Measurements from ENCODE around the gene IFT22. TPM values are rescaled to one million over a fixed set of nuclear protein-coding genes. Genes with fewer than 3 reads are reported as not detected.
"Not testable (repeated sequence)": the region's sequence is repeated elsewhere in the genome, so short reads cannot be mapped to it uniquely, and the experiment has no call there.

Gene IFT22
- total and polyA plus RNA-seq, 2 of the 4 experiments (the other 2 are of a cell fraction), result 29.3 to 34.1 TPM

GRCh38 chr7:101293069-101294021 is 28.3 kb downstream of the IFT22 start:
- H3K27me3 ChIP-seq (ENCODE audit: control insufficient read depth, insufficient read depth, low read length), result peaks cover 55% of the 10 kb centered on the region

GRCh38 chr7:101292566-101292965 is 29.0 kb downstream of the IFT22 start:
- WGBS, 2 experiments (ENCODE audit: extremely low coverage in 2 of 2, insufficient read length in 1 of 2), result no CpG with 5 or more reads among the region's 5 CpGs
- H2BK20ac ChIP-seq (ENCODE audit: low read depth, low read length); POLR2A ChIA-PET (ENCODE audit: unreplicated experiment); H3K4me1 ChIP-seq (ENCODE audit: control insufficient read depth, insufficient read depth, low read length); H3K9ac ChIP-seq (ENCODE audit: low read depth, low read length); H3K4me2 ChIP-seq (ENCODE audit: low read depth, low read length); dilution Hi-C loops (cut with HindIII; ENCODE audit: low sequenced_read_pairs, unreplicated experiment); H4K91ac ChIP-seq (ENCODE audit: insufficient read depth, low read depth, low read length); H3K4ac ChIP-seq (ENCODE audit: low read depth, low read length); intact Hi-C loops (cut with micrococcal nuclease); H3K9me1 ChIP-seq (ENCODE audit: insufficient read depth, low read length); H2BK5ac ChIP-seq (ENCODE audit: low read depth, low read length, poor library complexity, severe bottlenecking); DNase-seq; BruUV-seq (replicated peaks); H3K79me1 ChIP-seq (ENCODE audit: low read depth in 1 of 2, low read length in 2 of 2); H3K36me3 ChIP-seq (ENCODE audit: control insufficient read depth, insufficient read depth, low read length); H3K14ac ChIP-seq (replicated peaks; ENCODE audit: low read depth, low read length); H3K56ac ChIP-seq (ENCODE audit: extremely low read depth, insufficient read depth, low read length); H3K9me3 ChIP-seq (ENCODE audit: control insufficient read depth, insufficient read depth, low read length); H4K8ac ChIP-seq (ENCODE audit: low read depth in 2 of 2, low read length in 2 of 2); H3K23ac ChIP-seq (ENCODE audit: low read depth, low read length); H2AK5ac ChIP-seq (ENCODE audit: low read depth, low read length); H2BK15ac ChIP-seq (ENCODE audit: low read depth, low read length); H4K20me1 ChIP-seq (ENCODE audit: insufficient read depth, low read length); H3K27ac ChIP-seq (ENCODE audit: insufficient read depth, low read length); ATAC-seq (ENCODE audit: low read depth); H2BK120ac ChIP-seq (ENCODE audit: low read depth, low read length); H3K4me3 ChIP-seq (ENCODE audit: insufficient read depth, low read depth, low read length); H3K18ac ChIP-seq (ENCODE audit: low read depth, low read length); H2AK9ac ChIP-seq (replicated peaks; ENCODE audit: low read depth, low read length, poor library complexity); H2AFZ ChIP-seq (replicated peaks; ENCODE audit: low read length, poor library complexity); H4K5ac ChIP-seq (ENCODE audit: low read depth, low read length): not testable (repeated sequence)
- H3K27me3 ChIP-seq (ENCODE audit: control insufficient read depth, insufficient read depth, low read length), result peaks cover 56% of the 10 kb centered on the region
- CTCF ChIA-PET, result interaction anchor here (0.6 to 2.6 kb wide), 3 partner anchors 10 to 149 kb away, joined by 3 to 7 read pairs (median 4); no protein-coding TSS in a partner anchor
- in situ Hi-C loops (cut with MboI; ENCODE audit: low sequenced_read_pairs), result loop anchor here (25.0 kb wide), 1 partner anchor 1305 kb away; the partner anchor contains the start of gene AZGP1

More at GRCh38 chr7:101293069-101294021, 28.3 kb downstream of the IFT22 start:
- H3K4me2 ChIP-seq (ENCODE audit: low read depth, low read length); H3K79me1 ChIP-seq (ENCODE audit: low read depth in 1 of 2, low read length in 2 of 2); dilution Hi-C loops (cut with HindIII; ENCODE audit: low sequenced_read_pairs, unreplicated experiment); H3K4me1 ChIP-seq (ENCODE audit: control insufficient read depth, insufficient read depth, low read length); ATAC-seq (ENCODE audit: low read depth); H3K18ac ChIP-seq (ENCODE audit: low read depth, low read length); POLR2A ChIA-PET (ENCODE audit: unreplicated experiment); H4K91ac ChIP-seq (ENCODE audit: insufficient read depth, low read depth, low read length); DNase-seq; H3K27ac ChIP-seq (ENCODE audit: insufficient read depth, low read length); H3K9me1 ChIP-seq (ENCODE audit: insufficient read depth, low read length); H2BK120ac ChIP-seq (ENCODE audit: low read depth, low read length); H2BK20ac ChIP-seq (ENCODE audit: low read depth, low read length); H2AK5ac ChIP-seq (ENCODE audit: low read depth, low read length); H3K56ac ChIP-seq (ENCODE audit: extremely low read depth, insufficient read depth, low read length); H3K4me3 ChIP-seq (ENCODE audit: insufficient read depth, low read depth, low read length); H2AK9ac ChIP-seq (replicated peaks; ENCODE audit: low read depth, low read length, poor library complexity); H2BK15ac ChIP-seq (ENCODE audit: low read depth, low read length); H3K9me3 ChIP-seq (ENCODE audit: control insufficient read depth, insufficient read depth, low read length); H3K23ac ChIP-seq (ENCODE audit: low read depth, low read length); H3K36me3 ChIP-seq (ENCODE audit: control insufficient read depth, insufficient read depth, low read length); H3K14ac ChIP-seq (replicated peaks; ENCODE audit: low read depth, low read length); H3K4ac ChIP-seq (ENCODE audit: low read depth, low read length); H2AFZ ChIP-seq (replicated peaks; ENCODE audit: low read length, poor library complexity); H4K5ac ChIP-seq (ENCODE audit: low read depth, low read length); H4K20me1 ChIP-seq (ENCODE audit: insufficient read depth, low read length); BruUV-seq (replicated peaks); H4K8ac ChIP-seq (ENCODE audit: low read depth in 2 of 2, low read length in 2 of 2); intact Hi-C loops (cut with micrococcal nuclease); H3K9ac ChIP-seq (ENCODE audit: low read depth, low read length); H2BK5ac ChIP-seq (ENCODE audit: low read depth, low read length, poor library complexity, severe bottlenecking): not testable (repeated sequence)
- no CpG with 5 or more reads among the region's 16 CpGs for WGBS, 2 experiments (ENCODE audit: extremely low coverage in 2 of 2, insufficient read length in 1 of 2)
- in situ Hi-C loops (cut with MboI; ENCODE audit: low sequenced_read_pairs), result loop anchor here (25.0 kb wide), 1 partner anchor 1306 kb away; the partner anchor contains the start of gene AZGP1
- CTCF ChIA-PET, result interaction anchor here (1.5 kb wide), 1 partner anchor 11 kb away, joined by 4 read pairs; no protein-coding TSS in a partner anchor
